GM18861 (cell line): Measurements from ENCODE around the gene KIT.

Experiments
- ATAC-seq: cut with Tn5 transposase; IDR thresholded peaks from one replicate; pipeline ENCODE4 v1.9.1; 2021; ENCODE audit not compliant: unreplicated experiment

Gene KIT

DNA sequence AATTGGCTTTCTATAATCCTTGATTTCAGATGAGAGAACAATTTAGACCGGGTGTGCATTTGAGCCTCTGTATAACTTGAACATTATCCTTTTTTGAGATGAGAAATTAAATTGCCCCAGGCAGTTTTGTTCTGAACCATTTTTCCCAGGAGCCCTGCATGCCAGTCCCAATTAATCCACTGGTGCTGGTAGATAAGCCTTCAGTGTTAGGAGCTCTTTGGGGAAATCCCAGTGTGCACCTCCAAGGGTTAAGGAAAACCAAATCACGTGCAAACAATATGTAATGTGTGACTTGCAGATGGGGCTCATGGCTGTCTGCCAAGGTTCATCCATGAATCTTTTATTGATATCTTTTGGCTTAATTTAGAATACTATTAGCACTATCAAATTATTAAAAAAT is 43.2 kb downstream of the KIT start:
- no peak for ATAC-seq

DNA sequence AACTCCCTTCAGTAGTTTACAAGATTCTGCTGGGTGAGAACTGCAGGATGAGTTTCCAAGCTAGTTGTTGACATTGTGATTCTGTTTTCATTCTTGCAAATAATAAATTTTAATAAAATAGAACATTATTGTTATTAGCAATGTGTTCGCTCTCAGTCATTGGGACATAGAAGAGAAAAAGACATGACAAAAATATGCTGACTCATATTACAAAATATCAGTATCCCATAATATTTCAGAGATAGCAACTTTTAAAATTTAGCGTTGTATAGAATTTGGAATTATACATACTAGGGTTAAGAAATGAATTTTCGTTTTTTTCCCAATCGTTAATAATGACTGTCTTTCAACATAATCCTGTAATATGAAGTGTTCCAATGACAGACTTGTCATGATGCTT is 45.4 kb downstream of the KIT start:
- no peak for ATAC-seq

DNA sequence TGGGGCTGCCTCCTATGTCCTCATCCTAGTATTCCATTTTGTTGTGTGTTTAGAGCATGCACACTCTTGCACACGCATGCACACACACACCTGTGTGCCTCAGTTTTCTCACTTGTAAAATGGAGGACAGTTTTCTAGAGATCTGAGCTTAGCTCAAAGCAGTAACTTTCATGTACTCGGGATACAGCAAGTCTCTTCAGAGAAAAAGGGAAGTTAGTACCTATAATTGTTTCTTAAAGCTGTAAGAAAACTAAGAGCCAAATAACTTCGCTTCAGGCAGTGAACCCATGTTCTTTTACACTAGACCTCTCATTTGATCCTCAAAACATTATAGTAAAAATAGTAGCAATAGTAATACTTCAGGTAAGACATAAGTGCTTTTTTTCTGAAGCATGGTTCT is 49.6 kb downstream of the KIT start:
- no peak for ATAC-seq

DNA sequence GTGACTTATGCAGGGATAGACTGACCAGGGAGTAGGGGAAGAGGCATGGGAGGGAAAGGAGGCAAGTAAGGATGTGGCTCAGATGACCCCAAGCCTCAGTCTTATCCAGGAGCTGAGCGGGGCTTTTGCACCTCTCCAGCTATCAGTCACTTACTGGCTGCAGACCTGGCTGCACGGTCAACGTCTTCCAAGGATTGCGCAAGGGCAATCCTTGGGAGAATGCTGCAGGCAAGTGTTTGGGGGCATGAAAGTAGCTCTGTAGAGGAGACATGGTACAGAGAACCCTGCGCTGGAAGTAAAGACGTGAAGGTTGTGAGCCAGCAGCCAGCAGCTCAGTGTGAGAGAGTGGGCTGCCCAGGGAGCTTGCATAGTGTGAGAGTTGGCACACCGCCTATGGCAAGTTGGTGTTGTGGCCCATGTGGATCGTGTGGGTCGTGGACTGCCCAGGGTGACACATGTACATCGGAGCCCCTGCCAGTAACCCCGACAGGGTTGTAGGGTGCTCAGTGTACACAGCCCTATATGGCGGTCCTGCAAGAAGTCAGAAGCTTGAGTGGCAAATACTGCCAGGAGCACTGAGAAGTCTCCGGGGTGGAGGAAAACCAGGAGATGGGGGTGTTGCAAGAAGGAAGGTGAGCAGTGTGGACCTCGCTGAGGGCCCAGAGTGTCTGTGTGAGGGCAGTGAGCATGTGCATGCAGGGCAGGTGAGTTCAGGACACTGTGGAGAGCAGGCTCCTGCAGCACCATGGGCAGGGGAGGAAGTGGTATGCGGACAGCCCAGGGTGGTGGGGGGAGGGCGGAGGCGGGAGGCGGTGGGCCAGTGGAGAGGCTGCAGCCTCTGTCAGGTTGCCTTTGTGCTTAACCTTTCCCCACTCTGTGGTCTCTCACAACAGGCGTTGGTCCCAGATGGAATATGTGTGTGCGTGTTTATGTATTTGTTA is 50.9 kb downstream of the KIT start:
- ATAC-seq: no peak

GRCh38 chr4:54709400-54709799 is 51.6 kb downstream of the KIT start:
- no peak for ATAC-seq

DNA sequence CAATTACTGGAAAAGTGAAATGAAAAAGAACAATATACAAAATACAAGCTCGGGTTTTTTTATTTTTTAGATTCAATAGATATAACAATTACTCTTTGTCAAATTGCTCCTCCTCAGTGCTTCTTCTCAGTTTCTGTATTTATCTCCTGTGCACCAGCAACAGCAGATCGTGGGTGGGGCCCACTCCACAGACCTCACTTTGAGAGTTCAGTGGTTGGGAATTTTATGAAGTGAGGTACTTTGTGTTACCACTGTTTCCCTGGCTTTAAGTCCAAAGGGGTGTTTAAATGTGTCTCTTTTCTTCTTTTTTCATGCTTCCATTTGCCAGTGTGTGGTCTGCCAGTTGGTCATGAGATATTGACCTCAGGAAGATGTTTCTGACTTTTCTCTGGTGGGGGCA is 54.4 kb downstream of the KIT start:
- no peak for ATAC-seq

GRCh38 chr4:54714631-54715030 is 56.9 kb downstream of the KIT start:
- ATAC-seq: no peak

GRCh38 chr4:54716478-54717065 is 58.8 kb downstream of the KIT start:
- ATAC-seq: no peak

DNA sequence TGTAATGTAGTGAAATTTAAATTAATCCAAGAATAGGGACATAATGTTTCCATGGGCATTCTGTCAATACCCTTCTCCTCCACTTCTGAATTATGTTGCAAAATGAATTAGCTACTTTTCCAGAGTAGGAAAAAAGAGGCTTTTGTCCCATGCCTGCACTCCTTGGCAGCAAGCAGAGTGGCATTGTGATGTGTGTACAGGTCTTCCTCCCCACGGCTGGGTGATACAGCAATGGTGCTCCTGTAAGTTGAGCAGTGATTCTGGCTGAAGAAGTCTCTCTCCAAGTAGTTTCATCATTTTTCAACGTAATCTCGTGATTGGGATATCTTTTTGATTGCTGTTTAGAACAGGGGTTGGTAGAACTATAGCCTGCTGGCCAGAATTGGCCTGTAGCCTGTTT is 59.9 kb downstream of the KIT start:
- ATAC-seq: no peak

- no peak for ATAC-seq
Observed at GRCh38 chr4:54719378-54719777, 61.6 kb downstream of the KIT start.

- ATAC-seq: no peak
Observed at GRCh38 chr4:54723220-54723619, 65.5 kb downstream of the KIT start.

DNA sequence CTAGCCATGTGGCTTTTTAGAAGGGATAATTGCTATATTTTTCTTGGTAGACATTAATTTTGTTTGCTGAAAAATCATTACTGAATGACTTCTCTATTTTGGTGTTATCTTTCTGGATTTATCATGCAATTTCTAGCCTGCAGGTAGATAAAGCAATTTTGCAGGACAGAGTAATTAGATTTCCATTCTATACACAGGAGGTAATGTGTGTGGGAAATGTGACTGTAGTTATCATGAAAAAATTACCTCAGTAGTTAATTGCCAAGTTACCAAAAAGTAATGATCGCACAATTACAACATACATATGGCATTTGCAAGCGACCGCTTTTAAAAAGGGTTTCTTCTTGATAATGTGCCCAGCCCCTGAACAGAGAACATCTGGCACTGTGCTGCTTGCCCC is 66.1 kb downstream of the KIT start:
- no peak for ATAC-seq

DNA sequence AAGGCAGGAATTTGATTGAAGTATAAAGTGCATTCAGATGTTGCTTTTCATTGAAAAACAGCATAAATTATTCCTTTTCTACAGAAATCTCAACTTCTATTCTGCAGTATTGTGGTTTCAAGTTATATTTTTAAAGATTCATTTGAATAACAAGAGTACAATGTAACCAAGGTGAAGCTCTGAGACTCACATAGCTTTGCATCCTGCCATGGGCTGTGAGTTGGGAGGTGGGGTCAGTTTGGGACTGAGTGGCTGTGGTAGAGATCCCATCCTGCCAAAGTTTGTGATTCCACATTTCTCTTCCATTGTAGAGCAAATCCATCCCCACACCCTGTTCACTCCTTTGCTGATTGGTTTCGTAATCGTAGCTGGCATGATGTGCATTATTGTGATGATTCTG is 69.2 kb downstream of the KIT start:
- no peak for ATAC-seq

GRCh38 chr4:54727346-54727745 is 69.6 kb downstream of the KIT start:
- ATAC-seq: peak; percentile 37

DNA sequence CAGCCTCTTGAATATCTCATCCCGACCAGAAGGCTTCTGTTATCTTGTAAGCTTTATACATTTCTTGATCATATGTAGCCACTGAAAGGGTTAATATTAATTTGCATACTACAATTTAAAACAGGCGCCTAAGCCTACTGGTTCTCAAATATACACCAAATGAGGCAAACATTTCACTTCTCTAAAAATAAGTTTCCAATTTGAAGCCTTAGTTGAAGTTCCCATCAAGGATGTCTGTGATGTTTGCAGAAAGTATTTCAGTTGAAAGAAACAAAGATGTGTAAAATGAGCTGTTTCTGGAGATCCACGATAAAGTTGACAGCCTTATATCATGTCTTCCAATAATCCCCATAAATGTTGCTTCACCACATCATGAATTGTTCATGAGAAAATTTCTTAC is 70.6 kb downstream of the KIT start:
- ATAC-seq: peak; percentile 42

- peak; percentile 31 for ATAC-seq
Observed at GRCh38 chr4:54729256-54729655, 71.5 kb downstream of the KIT start.

DNA sequence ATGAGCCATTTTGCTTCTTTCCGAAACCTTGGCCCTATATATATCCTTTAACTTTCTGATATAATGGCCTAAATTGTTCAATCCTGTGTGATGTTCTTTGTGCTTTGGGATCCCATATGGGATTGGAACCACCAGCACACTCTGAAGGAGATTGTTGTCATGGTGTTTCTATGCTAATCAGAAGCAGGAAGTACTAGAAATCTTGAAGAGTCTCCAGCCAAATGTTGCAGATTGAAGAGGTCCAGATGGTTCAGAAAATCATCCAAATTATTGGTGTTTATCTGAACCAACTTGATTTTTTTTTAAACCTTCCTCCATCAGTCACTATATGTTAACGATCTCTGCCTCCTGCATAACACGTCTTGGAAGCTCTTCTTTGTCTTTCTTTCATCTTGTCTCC is 72.8 kb downstream of the KIT start:
- no peak for ATAC-seq

DNA sequence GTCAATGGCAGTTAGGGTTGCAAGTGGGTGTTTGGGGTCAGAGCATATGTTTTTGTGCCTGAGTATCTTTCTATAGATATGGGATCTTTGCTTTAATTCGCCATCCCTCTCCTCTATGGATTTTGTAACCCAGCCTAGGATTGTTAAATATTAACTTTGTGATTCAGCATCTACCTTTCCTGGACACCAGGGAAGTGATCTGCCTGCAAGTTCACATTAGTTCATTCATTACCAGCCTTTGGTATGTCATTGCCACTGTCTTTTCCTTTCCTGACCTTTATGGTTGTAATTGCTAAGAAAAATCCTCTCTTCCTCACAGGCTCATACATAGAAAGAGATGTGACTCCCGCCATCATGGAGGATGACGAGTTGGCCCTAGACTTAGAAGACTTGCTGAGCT is 73.8 kb downstream of the KIT start:
- ATAC-seq: no peak

DNA sequence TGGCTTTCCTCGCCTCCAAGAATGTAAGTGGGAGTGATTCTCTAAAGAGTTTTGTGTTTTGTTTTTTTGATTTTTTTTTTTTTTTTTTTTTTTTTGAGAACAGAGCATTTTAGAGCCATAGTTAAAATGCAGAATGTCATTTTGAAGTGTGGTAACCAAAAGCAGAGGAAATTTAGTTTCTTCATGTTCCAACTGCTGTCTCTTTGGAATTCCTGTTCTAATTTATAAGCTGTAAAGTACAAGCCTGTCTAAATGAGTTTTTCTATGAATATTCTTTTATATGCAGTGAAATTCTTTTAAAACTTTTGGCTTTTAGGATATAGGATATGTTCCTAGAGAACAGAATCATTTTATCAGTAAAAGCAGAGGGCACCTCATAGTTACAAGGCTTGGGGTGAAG is 74.2 kb downstream of the KIT start:
- no peak for ATAC-seq

DNA sequence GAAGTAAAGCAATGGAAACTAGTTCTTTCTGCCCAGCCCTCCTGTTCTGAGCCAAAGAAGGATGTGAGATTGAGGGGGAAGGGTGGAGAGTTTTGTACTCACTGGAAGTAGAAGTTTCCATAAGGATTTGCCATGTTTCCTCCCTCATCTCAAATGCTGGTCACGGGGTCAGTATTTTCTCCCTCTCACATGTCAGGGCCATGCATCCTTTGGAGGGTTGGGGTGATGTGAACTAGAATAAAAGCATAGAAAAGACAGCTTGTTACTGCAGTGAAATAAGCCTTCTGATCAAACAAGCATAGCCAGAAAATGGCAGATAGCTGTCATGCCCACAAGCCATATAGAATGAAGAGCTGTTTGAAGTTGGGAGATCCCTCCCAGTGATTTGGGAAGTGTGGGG is 79.7 kb downstream of the KIT start:
- no peak for ATAC-seq

DNA sequence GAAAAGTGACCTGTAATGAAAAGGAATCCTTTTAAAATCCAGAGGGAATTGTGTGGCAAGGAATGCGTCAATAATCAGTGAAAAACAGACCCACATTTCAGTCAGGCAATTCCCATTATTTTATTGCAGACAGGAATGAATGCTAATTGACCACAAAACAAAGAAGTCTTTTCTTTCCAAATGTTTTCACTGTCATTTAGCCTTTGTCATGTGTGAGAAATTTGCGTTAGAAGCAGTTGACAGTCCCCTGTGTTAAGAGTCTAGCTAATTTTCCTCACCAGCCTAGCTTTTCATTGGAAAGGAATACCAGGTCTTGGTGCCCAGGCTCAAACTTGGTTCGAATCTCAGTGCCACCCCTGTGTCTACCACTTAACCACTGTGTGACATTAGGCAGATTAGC is 83.4 kb downstream of the KIT start:
- no peak for ATAC-seq

- no peak for ATAC-seq
Observed at GRCh38 chr4:54742636-54743399, 85.1 kb downstream of the KIT start.
